Fibroblast of skin of left biceps (primary cell): Measurements from ENCODE around the gene FKBP8.

Experiments used
- DNase-seq, 2 experiments: peaks; one replicate each; pipeline ENCODE4 v3.0.0-alpha.2; 2013; ENCODE audit warnings: low read depth in 2 of 2

The FKBP8 gene

DNA sequence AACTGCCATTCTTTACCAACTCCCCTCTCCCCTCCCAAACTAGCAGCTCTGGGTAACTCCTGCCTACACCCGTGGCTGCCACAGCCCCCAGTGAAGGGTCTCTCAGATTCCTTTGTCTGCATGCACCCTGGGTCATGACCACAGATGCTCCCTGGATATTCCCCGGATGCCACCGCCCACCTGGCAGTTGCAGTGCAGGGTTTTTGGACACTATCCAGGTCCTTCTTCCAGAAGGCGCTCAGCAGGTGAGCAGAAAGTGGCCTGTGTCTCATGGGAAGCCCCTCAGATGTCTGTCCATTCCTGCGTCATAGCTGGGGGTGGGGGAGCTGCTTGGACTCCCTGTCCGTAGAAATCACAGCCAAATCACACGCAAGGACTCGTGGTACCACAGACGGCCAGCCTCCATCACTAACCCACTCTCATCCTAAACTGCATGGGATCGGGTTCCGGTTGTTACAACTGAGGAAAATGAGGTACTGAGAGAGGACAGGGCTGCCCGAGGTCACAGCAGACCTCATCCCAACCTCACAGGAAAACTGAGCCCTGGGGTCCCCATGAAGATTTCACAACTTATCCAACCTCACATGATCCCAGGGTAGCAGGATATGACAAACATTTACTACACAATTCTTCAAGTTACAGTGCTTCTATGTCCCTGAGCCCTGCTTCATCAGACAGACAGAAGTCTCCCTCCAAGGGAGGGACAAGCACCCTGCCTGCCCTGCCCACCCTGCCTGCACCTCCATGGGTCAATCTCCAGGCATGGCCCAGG is 60.1 kb downstream of the FKBP8 start:
- DNase-seq: no peak
